Epithelial cell of prostate (primary cell): ENCODE data around the gene CIC.

Experiments
- DNase-seq: peaks from one replicate; pipeline ENCODE4 v3.0.0-alpha.2; 2011; ENCODE audit warnings: low read depth, low spot score
- H3K27ac ChIP-seq: fragments of 450-650 bp; 2 replicates; pipeline ENCODE4 v1.5.1; 2017; ENCODE audit warnings: mild to moderate bottlenecking

CIC gene

GRCh38 chr19:42285988-42286348, 16.9 kb downstream of the CIC start:
- no peak overlapping the region for H3K27ac ChIP-seq
- no peak for DNase-seq

GRCh38 chr19:42286349-42287016, 17.4 kb downstream of the CIC start:
- DNase-seq = no peak
- H3K27ac ChIP-seq = no peak overlapping the region

GRCh38 chr19:42287017-42287826, 18.2 kb downstream of the CIC start:
- no peak for DNase-seq
- no peak overlapping the region for H3K27ac ChIP-seq

- no peak overlapping the region for H3K27ac ChIP-seq
- no peak for DNase-seq
Observed at GRCh38 chr19:42287827-42288107, 18.7 kb downstream of the CIC start.

- no peak for DNase-seq
- no peak overlapping the region for H3K27ac ChIP-seq
Observed at GRCh38 chr19:42288387-42288786, 19.3 kb downstream of the CIC start.

- H3K27ac ChIP-seq = no peak overlapping the region
Observed at GRCh38 chr19:42288881-42289555, 20.0 kb downstream of the CIC start.

GRCh38 chr19:42289556-42290041, 20.5 kb downstream of the CIC start:
- H3K27ac ChIP-seq = no peak overlapping the region
- DNase-seq = no peak

More at GRCh38 chr19:42288881-42289555, 20.0 kb downstream of the CIC start:
- DNase-seq = no peak

- no peak overlapping the region for H3K27ac ChIP-seq
- DNase-seq = no peak
Observed at GRCh38 chr19:42290136-42290522, 21.1 kb downstream of the CIC start.

- H3K27ac ChIP-seq = no peak overlapping the region
- no peak for DNase-seq
Observed at GRCh38 chr19:42290523-42291434, 21.7 kb downstream of the CIC start.

GRCh38 chr19:42291435-42291810, 22.4 kb downstream of the CIC start:
- no peak for DNase-seq
- H3K27ac ChIP-seq = no peak overlapping the region

- no peak for DNase-seq
- no peak overlapping the region for H3K27ac ChIP-seq
Observed at GRCh38 chr19:42292042-42292960, 23.2 kb downstream of the CIC start.

GRCh38 chr19:42292963-42293362, 23.9 kb downstream of the CIC start:
- no peak overlapping the region for H3K27ac ChIP-seq
- DNase-seq = no peak

GRCh38 chr19:42293540-42293939, 24.5 kb downstream of the CIC start:
- DNase-seq = no peak
- no peak overlapping the region for H3K27ac ChIP-seq

GRCh38 chr19:42293948-42294347, 24.9 kb downstream of the CIC start:
- no peak for DNase-seq

GRCh38 chr19:42294471-42295137, 25.6 kb downstream of the CIC start:
- no peak for DNase-seq

More at GRCh38 chr19:42293948-42294347, 24.9 kb downstream of the CIC start:
- H3K27ac ChIP-seq = no peak overlapping the region

GRCh38 chr19:42295342-42295741, 26.3 kb downstream of the CIC start:
- no peak overlapping the region for H3K27ac ChIP-seq
- no peak for DNase-seq

More at GRCh38 chr19:42294471-42295137, 25.6 kb downstream of the CIC start:
- no peak overlapping the region for H3K27ac ChIP-seq

- DNase-seq = no peak
- no peak overlapping the region for H3K27ac ChIP-seq
Observed at GRCh38 chr19:42295831-42296525, 26.9 kb downstream of the CIC start.

- H3K27ac ChIP-seq = no peak overlapping the region
- DNase-seq = no peak
Observed at GRCh38 chr19:42297039-42297438, 28.0 kb downstream of the CIC start.
